NCI-H1930 (cell line): ENCODE data around the gene GLA.

ENCODE experiments used
- DNase-seq, 2 experiments: peaks; one replicate each; lab custom pipeline; 2025; lab: John Stamatoyannopoulos, UW

GLA gene

GRCh38 chrX:101357166-101357795 lies 50.4 kb downstream of the GLA start:
- DNase-seq = no peak

- no peak for DNase-seq
Observed at GRCh38 chrX:101349193-101349562, 58.5 kb downstream of the GLA start.

GRCh38 chrX:101348452-101349192 lies 59.1 kb downstream of the GLA start, which contains the start of gene TIMM8A:
Gene TIMM8A (minus strand): TSS chrX:101348742. CDS start chrX:101348664, 78 bp downstream.
- peak; percentile 56 to 70 for DNase-seq

GRCh38 chrX:101347859-101348451 lies 59.8 kb downstream of the GLA start:
- no peak for DNase-seq
